Measurements from ENCODE around the gene COL28A1. TPM values are rescaled to one million over a fixed set of nuclear protein-coding genes. Genes with fewer than 3 reads are reported as not detected.

The COL28A1 gene
- not detected in 2 replicates for total RNA-seq

- DNase-seq (ENCODE audit: extremely low read depth, low read depth, low spot score): no peak
Measured at GRCh38 chr7:7535691-7536090, at the start of gene COL28A1. Gene COL28A1, minus strand, starts transcription at chr7:7535873. Its CDS starts 2,998 bp downstream, at chr7:7532875.

GRCh38 chr7:7584653-7585052 is 49.0 kb upstream of the COL28A1 start:
- DNase-seq (ENCODE audit: extremely low read depth, low read depth, low spot score): no peak

GRCh38 chr7:7583731-7584130 is 48.1 kb upstream of the COL28A1 start:
- DNase-seq (ENCODE audit: extremely low read depth, low read depth, low spot score): no peak

- no peak for DNase-seq (ENCODE audit: extremely low read depth, low read depth, low spot score)
Measured at GRCh38 chr7:7582596-7582995, 46.9 kb upstream of the COL28A1 start.

GRCh38 chr7:7581531-7582179 is 46.0 kb upstream of the COL28A1 start:
- no peak for DNase-seq (ENCODE audit: extremely low read depth, low read depth, low spot score)

GRCh38 chr7:7579638-7580037 is 44.0 kb upstream of the COL28A1 start:
- DNase-seq (ENCODE audit: extremely low read depth, low read depth, low spot score): no peak

- DNase-seq (ENCODE audit: extremely low read depth, low read depth, low spot score): no peak
Measured at GRCh38 chr7:7577888-7578287, 42.2 kb upstream of the COL28A1 start.

GRCh38 chr7:7576344-7576743 is 40.7 kb upstream of the COL28A1 start:
- DNase-seq (ENCODE audit: extremely low read depth, low read depth, low spot score): no peak

- no peak for DNase-seq (ENCODE audit: extremely low read depth, low read depth, low spot score)
Measured at GRCh38 chr7:7573701-7574100, 38.0 kb upstream of the COL28A1 start.

- DNase-seq (ENCODE audit: extremely low read depth, low read depth, low spot score): no peak
Measured at GRCh38 chr7:7570584-7570983, 34.9 kb upstream of the COL28A1 start.

GRCh38 chr7:7569615-7570014 is 33.9 kb upstream of the COL28A1 start:
- no peak for DNase-seq (ENCODE audit: extremely low read depth, low read depth, low spot score)

- no peak for DNase-seq (ENCODE audit: extremely low read depth, low read depth, low spot score)
Measured at GRCh38 chr7:7569081-7569527, 33.4 kb upstream of the COL28A1 start.

- DNase-seq (ENCODE audit: extremely low read depth, low read depth, low spot score): no peak
Measured at GRCh38 chr7:7568553-7568952, 32.9 kb upstream of the COL28A1 start.

- DNase-seq (ENCODE audit: extremely low read depth, low read depth, low spot score): no peak
Measured at GRCh38 chr7:7567898-7568531, 32.3 kb upstream of the COL28A1 start.

GRCh38 chr7:7566651-7567611 is 31.3 kb upstream of the COL28A1 start, which contains the start of gene MIOS:
Gene MIOS, plus strand, starts transcription at chr7:7566884. Its CDS starts 5,592 bp downstream, at chr7:7572476.
- no peak for DNase-seq (ENCODE audit: extremely low read depth, low read depth, low spot score)

- no peak for DNase-seq (ENCODE audit: extremely low read depth, low read depth, low spot score)
Measured at GRCh38 chr7:7565746-7566650, 30.3 kb upstream of the COL28A1 start.

GRCh38 chr7:7565018-7565680 is 29.5 kb upstream of the COL28A1 start:
- DNase-seq (ENCODE audit: extremely low read depth, low read depth, low spot score): no peak

GRCh38 chr7:7564323-7564780 is 28.7 kb upstream of the COL28A1 start:
- DNase-seq (ENCODE audit: extremely low read depth, low read depth, low spot score): no peak

- DNase-seq (ENCODE audit: extremely low read depth, low read depth, low spot score): no peak
Measured at GRCh38 chr7:7563813-7564212, 28.1 kb upstream of the COL28A1 start.

- DNase-seq (ENCODE audit: extremely low read depth, low read depth, low spot score): no peak
Measured at GRCh38 chr7:7563269-7563668, 27.6 kb upstream of the COL28A1 start.

Data from glomerular endothelial cell (primary cell).